Right atrium auricular region (tissue), 2 donors: Measurements from ENCODE around the gene DPT. TPM values are rescaled to one million over a fixed set of nuclear protein-coding genes. Genes with fewer than 3 reads are reported as not detected.

ENCODE experiments used
- DNase-seq: peaks from one replicate; pipeline ENCODE4 v3.0.0-alpha.2; 2019; ENCODE audit warnings: low spot score
- H3K27ac ChIP-seq, 2 donors: fragments of 200-600 bp; sonication (generic); 1 replicate in 1 of 2; 2 replicates in 1 of 2; pipeline ENCODE4 v1.5.1; 2016 to 2019
- H3K27me3 ChIP-seq, 2 donors: fragments of 200-600 bp; sonication (generic); one replicate each; pipeline versions ENCODE4 v1.5.1 to v1.6.0; 2017 to 2019
- H3K36me3 ChIP-seq: fragments of 200-600 bp; sonication (generic); one replicate; pipeline ENCODE4 v1.5.1; 2016
- H3K4me1 ChIP-seq, 2 donors: fragments of 200-600 bp; sonication (generic); one replicate each; pipeline versions ENCODE4 v1.5.1 to v1.6.0; 2017 to 2019
- H3K4me3 ChIP-seq, 2 donors: fragments of 200-600 bp; sonication (generic); 1 replicate in 1 of 2; 2 replicates in 1 of 2; pipeline ENCODE4 v1.5.1; 2017 to 2019; ENCODE audit warnings: mild to moderate bottlenecking in 1 of 2, moderate library complexity in 1 of 2
- H3K9me3 ChIP-seq, 2 donors: fragments of 200-600 bp; sonication (generic); one replicate each; pipeline ENCODE4 v1.5.1; 2019
- CTCF ChIP-seq, 2 donors: fragments of 200-600 bp; sonication (generic); IDR thresholded peaks; one replicate each; pipeline ENCODE4 v1.5.1; 2019; ENCODE audit warnings: antibody characterized with exemption in 2 of 2
- total RNA-seq, 2 donors: library from RNA; depleted of rRNA; stranded (reverse); fragments of >200 nt; gene quantifications; one replicate each; pipeline ENCODE4 v1.1.0, GENCODE V29; 2016

DPT gene
- total RNA-seq, 2 donors from 2014 or later: 52.2 to 71.3 TPM

GRCh38 chr1:168671782-168672181 is 57.2 kb downstream of the DPT start:
- DNase-seq: no peak
- Histone ChIP-seq H3K9me3 (no peaks in the 10 kb centered on the region), H3K27me3 (no peaks in the 10 kb centered on the region), H3K27ac (no peak overlapping the region), H3K4me1 (no peaks in the 10 kb centered on the region), H3K4me3 (no peak overlapping the region), H3K36me3 (no peaks in the 10 kb centered on the region)
- TF ChIP-seq CTCF (IDR thresholded peaks at IDR 0.05): no peak

GRCh38 chr1:168665975-168666374 is 63.0 kb downstream of the DPT start:
- Histone ChIP-seq H3K4me3 (no peak overlapping the region), H3K36me3 (no peaks in the 10 kb centered on the region), H3K4me1 (no peaks in the 10 kb centered on the region), H3K27me3 (no peaks in the 10 kb centered on the region), H3K9me3 (no peaks in the 10 kb centered on the region), H3K27ac (no peak overlapping the region)
- TF ChIP-seq CTCF (IDR thresholded peaks at IDR 0.05): no peak
- no peak for DNase-seq

GRCh38 chr1:168664069-168664834 is 64.8 kb downstream of the DPT start:
- no peak for DNase-seq
- Histone ChIP-seq H3K36me3 (no peaks in the 10 kb centered on the region), H3K9me3 (no peaks in the 10 kb centered on the region), H3K4me1 (no peaks in the 10 kb centered on the region), H3K27me3 (no peaks in the 10 kb centered on the region), H3K27ac (no peak overlapping the region), H3K4me3 (no peak overlapping the region)
- no peak for TF ChIP-seq CTCF (IDR thresholded peaks at IDR 0.05)

GRCh38 chr1:168656485-168656884 is 72.5 kb downstream of the DPT start:
- DNase-seq: no peak
- H3K4me3 ChIP-seq: no peak overlapping the region
- no peaks in the 10 kb centered on the region for H3K36me3 ChIP-seq
- no peaks in the 10 kb centered on the region for H3K27me3 ChIP-seq
- no peak for TF ChIP-seq CTCF (IDR thresholded peaks at IDR 0.05)
- H3K9me3 ChIP-seq: no peaks in the 10 kb centered on the region
- no peaks in the 10 kb centered on the region for H3K4me1 ChIP-seq
- H3K27ac ChIP-seq: no peak overlapping the region

GRCh38 chr1:168654198-168654915 is 74.6 kb downstream of the DPT start:
- H3K27me3 ChIP-seq: no peaks in the 10 kb centered on the region
- H3K36me3 ChIP-seq: no peaks in the 10 kb centered on the region
- no peak for DNase-seq
- no peak overlapping the region for H3K27ac ChIP-seq
- no peaks in the 10 kb centered on the region for H3K4me1 ChIP-seq
- H3K9me3 ChIP-seq: no peaks in the 10 kb centered on the region
- no peak overlapping the region for H3K4me3 ChIP-seq
- TF ChIP-seq CTCF (IDR thresholded peaks at IDR 0.05): no peak
